Astrocyte (in vitro differentiated cells and primary cell): ENCODE data around the gene UFD1. TPM values are rescaled to one million over a fixed set of nuclear protein-coding genes. Genes with fewer than 3 reads are reported as not detected.

Experiments
- DNase-seq: peaks from one replicate; pipeline ENCODE4 v3.0.0-alpha.2; 2010; ENCODE audit warnings: low read depth
- FAIRE-seq: peaks from 2 replicates; lab custom pipeline; 2011; peaks lifted over from hg19 to GRCh38; lab: Jason Lieb, UNC
- H2AFZ ChIP-seq: 2 replicates; pipeline ENCODE4 v1.6.0; 2012; ENCODE audit warnings: low read depth, low read length, inconsistent platforms
- H3K27ac ChIP-seq: 2 replicates; pipeline ENCODE4 v1.5.1; 2011; ENCODE audit warnings: low read depth, low read length, inconsistent platforms
- H3K27me3 ChIP-seq: 2 replicates; pipeline ENCODE4 v1.6.0; 2011; ENCODE audit warnings: low read length, inconsistent platforms; ENCODE audit not compliant: insufficient read depth
- H3K36me3 ChIP-seq: 2 replicates; pipeline ENCODE4 v1.5.1; 2011; ENCODE audit warnings: low read length, inconsistent platforms; ENCODE audit not compliant: insufficient read depth
- H3K4me1 ChIP-seq: 2 replicates; pipeline ENCODE4 v1.5.1; 2011; ENCODE audit warnings: low read length, inconsistent platforms; ENCODE audit not compliant: insufficient read depth
- H3K4me2 ChIP-seq: 2 replicates; pipeline ENCODE4 v1.6.0; 2012; ENCODE audit warnings: low read length, inconsistent platforms
- H3K4me3 ChIP-seq: 2 replicates; pipeline ENCODE4 v1.5.1; 2011; ENCODE audit warnings: low read depth, mild to moderate bottlenecking, low read length, inconsistent platforms; ENCODE audit not compliant: insufficient read depth
- H3K79me2 ChIP-seq: 2 replicates; pipeline ENCODE4 v1.6.0; 2012; ENCODE audit warnings: mild to moderate bottlenecking, low read length, inconsistent platforms; ENCODE audit not compliant: insufficient read depth
- H3K9ac ChIP-seq: 2 replicates; pipeline ENCODE4 v1.6.0; 2012; ENCODE audit warnings: mild to moderate bottlenecking, low read length, inconsistent platforms
- H3K9me3 ChIP-seq: 2 replicates; pipeline ENCODE4 v1.5.1; 2012; ENCODE audit warnings: low read depth, mild to moderate bottlenecking, low read length, inconsistent platforms; ENCODE audit not compliant: insufficient read depth
- H4K20me1 ChIP-seq: 2 replicates; pipeline ENCODE4 v1.6.0; 2012; ENCODE audit warnings: low read length, inconsistent platforms; ENCODE audit not compliant: insufficient read depth
- H3K27ac Mint-ChIP-seq: one replicate; pipeline ENCODE4 v1.8.0; 2021; ENCODE audit warnings: mild to moderate bottlenecking, mixed read lengths; ENCODE audit not compliant: unreplicated experiment
- H3K27me3 Mint-ChIP-seq: one replicate; pipeline ENCODE4 v1.8.0; 2021; ENCODE audit warnings: low read depth, mixed read lengths; ENCODE audit not compliant: unreplicated experiment
- H3K36me3 Mint-ChIP-seq: one replicate; pipeline ENCODE4 v1.8.0; 2021; ENCODE audit warnings: low read depth, mixed read lengths; ENCODE audit not compliant: unreplicated experiment
- H3K4me1 Mint-ChIP-seq: one replicate; pipeline ENCODE4 v1.8.0; 2021; ENCODE audit warnings: low read depth, mixed read lengths; ENCODE audit not compliant: unreplicated experiment
- H3K4me3 Mint-ChIP-seq: one replicate; pipeline ENCODE4 v1.8.0; 2021; ENCODE audit warnings: mild to moderate bottlenecking, moderate library complexity, mixed read lengths; ENCODE audit not compliant: unreplicated experiment
- H3K9me3 Mint-ChIP-seq: one replicate; pipeline ENCODE4 v1.8.0; 2021; ENCODE audit warnings: mild to moderate bottlenecking, mixed read lengths; ENCODE audit not compliant: unreplicated experiment
- CTCF ChIP-seq: IDR thresholded peaks from 2 replicates; pipeline ENCODE4 v1.5.1; 2011; ENCODE audit warnings: low read depth, mild to moderate bottlenecking, inconsistent platforms, low read length, moderate library complexity; ENCODE audit not compliant: insufficient read depth
- EZH2 ChIP-seq: IDR thresholded peaks from 2 replicates; pipeline ENCODE4 v1.6.1; 2012; ENCODE audit warnings: mild to moderate bottlenecking, low read length, inconsistent platforms; ENCODE audit not compliant: insufficient read depth
- total RNA-seq: library from RNA; stranded (reverse); gene quantifications from 2 replicates; pipeline ENCODE4 v1.2.1, GENCODE V29; 2021

The UFD1 gene
- total RNA-seq, 1 donor from 2014 or later: 105 TPM

DNA sequence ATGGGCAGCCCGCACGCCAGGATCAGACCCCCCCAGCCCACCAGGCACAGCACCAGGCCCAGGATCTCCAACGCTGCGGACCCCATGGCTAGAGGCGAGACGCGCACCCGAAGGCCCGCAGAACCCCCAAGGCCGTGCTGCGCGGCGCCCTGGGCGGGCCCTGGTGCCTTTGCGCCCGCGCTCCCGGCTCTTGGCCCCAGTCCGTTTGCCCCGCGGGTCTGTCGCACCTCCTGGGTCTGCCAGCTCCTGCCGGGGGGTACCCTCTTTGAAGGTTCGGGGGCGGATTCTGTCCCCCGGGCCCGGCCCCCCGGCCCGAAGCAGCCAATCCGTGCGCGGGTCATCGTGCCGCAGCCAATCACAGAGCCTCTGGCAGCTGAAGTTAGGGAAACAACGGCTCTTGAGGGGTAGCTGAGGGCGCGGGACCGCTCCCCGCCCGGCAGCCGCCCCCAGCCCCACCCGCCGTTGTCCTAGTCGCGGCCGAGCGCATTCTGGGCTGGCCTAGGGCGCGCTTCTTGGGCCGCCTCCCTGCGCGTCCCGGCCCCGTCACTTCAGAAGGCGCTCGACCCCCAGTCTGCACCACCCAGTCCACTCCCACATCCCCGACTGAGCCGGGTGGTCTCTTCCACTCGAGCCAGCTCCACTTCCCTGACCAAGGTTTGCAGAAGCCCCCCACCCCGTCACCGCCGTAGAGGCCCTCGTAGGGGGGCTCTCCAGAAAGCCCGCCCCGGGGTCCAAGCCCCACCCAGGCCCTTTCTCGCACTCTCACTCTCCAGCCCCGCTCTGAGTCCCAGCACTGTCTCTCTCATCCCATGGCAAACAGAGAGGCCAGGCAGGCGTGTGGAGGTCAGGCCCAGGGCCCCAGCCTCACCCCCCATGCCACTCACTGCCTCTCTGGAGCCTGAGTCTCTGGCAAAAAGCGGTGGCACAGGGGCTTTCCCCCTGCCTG lies 45.5 kb upstream of the UFD1 start, which contains the start of gene CLDN5:
Gene CLDN5 (minus strand): TSS at position 241 of the 946 bp plus-strand sequence. CDS start 155 bp downstream, at position 86.
- no peak for DNase-seq
- H3K36me3 Mint-ChIP-seq: no peaks in the 10 kb centered on the region
- Histone ChIP-seq H4K20me1 (no peaks in the 10 kb centered on the region), H3K79me2 (no peaks in the 10 kb centered on the region), H2AFZ (peak within 1 kb of the TSS; percentile 60), H3K9me3 (no peaks in the 10 kb centered on the region), H3K4me1 (peaks cover 20% of the 10 kb centered on the region), H3K4me3 (peak within 1 kb of the TSS; percentile 37), H3K4me2 (peak within 1 kb of the TSS; percentile 78), H3K27me3 (peaks cover 7% of the 10 kb centered on the region), H3K27ac (no peak within 1 kb of the TSS), H3K9ac (no peak within 1 kb of the TSS), H3K36me3 (no peaks in the 10 kb centered on the region)
- no peak for TF ChIP-seq CTCF
- peak; percentile 61 for TF ChIP-seq EZH2
- peak within 1 kb of the TSS; percentile 34 for H3K4me3 Mint-ChIP-seq
- no peaks in the 10 kb centered on the region for H3K9me3 Mint-ChIP-seq
- FAIRE-seq: no peak
- no peak within 1 kb of the TSS for H3K27ac Mint-ChIP-seq
- peaks cover 1% of the 10 kb centered on the region for H3K4me1 Mint-ChIP-seq
- peaks cover 48% of the 10 kb centered on the region for H3K27me3 Mint-ChIP-seq

DNA sequence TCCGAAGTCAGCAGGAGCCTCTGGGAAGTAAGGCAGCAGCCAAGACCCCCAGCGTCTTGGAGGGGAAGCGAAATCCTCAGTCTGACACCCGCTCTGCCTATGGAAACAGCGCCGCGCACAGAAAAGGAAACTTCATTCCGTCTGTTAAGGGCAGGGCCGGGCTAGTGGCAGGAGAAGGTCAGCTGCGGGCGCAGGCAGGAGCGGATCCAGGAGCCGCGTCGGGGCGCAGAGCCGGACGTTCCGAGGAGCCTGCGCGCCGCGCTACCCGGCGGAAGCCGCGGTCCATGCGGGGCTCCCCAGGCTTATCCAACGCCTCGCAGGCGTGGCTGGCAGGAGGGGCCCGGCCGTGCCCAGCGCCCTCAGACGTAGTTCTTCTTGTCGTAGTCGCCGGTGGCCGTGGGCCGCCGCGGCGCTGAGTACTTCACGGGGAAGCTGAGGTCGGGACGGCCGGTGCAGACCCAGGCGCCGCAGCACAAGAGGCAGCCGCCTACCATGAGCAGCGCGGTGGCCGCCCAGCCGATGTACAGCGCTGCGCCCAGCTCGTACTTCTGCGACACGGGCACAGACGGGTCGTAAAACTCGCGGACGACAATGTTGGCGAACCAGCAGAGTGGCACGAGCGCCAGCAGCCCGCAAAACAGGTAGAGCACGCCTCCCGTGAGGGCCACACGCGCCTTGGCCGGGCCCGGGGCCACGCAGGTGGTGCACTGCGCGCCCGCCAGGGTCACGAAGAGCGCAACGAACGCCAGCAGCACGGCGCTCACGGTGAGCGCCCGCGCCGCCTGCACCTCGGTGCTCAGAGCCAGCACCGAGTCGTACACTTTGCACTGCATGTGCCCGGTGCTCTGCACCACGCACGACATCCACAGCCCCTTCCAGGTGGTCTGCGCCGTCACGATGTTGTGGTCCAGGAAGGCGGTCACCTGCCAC lies 44.5 kb upstream of the UFD1 start:
- Histone ChIP-seq H3K27ac (no peak overlapping the region), H3K4me1 (peaks cover 20% of the 10 kb centered on the region), H3K9me3 (no peaks in the 10 kb centered on the region), H3K79me2 (no peaks in the 10 kb centered on the region), H3K9ac (no peak overlapping the region), H3K36me3 (no peaks in the 10 kb centered on the region), H2AFZ (peak overlapping the region; percentile 60), H3K27me3 (peaks cover 7% of the 10 kb centered on the region), H4K20me1 (no peaks in the 10 kb centered on the region), H3K4me2 (peak overlapping the region; percentile 78), H3K4me3 (peak overlapping the region; percentile 37)
- no peak overlapping the region for H3K4me3 Mint-ChIP-seq
- peaks cover 51% of the 10 kb centered on the region for H3K27me3 Mint-ChIP-seq
- no peaks in the 10 kb centered on the region for H3K36me3 Mint-ChIP-seq
- no peak overlapping the region for H3K27ac Mint-ChIP-seq
- no peaks in the 10 kb centered on the region for H3K9me3 Mint-ChIP-seq
- FAIRE-seq (no peak), DNase-seq (peak; percentile 26)
- TF ChIP-seq EZH2: peak; percentile 50
- TF ChIP-seq CTCF: no peak
- peaks cover 3% of the 10 kb centered on the region for H3K4me1 Mint-ChIP-seq
